Stimulated activated CD4-positive, alpha-beta T cell treated with anti-CD3 and anti-CD28 coated beads, Interleukin-12 subunit alpha, Interleukin-12 subunit beta, amount 100 ng/mL, for 4 hours (primary cell): ENCODE results near the gene RHBDD1.
A peak's percentile ranks its signal among the peaks of the same experiment; 100 is the strongest.

Source experiments
- DNase-seq: peaks from one replicate; pipeline ENCODE4 v3.0.0-alpha.2; 2020

RHBDD1 gene

GRCh38 chr2:226994775-226995174 is 158.9 kb downstream of the RHBDD1 start:
- DNase-seq: no peak

DNA sequence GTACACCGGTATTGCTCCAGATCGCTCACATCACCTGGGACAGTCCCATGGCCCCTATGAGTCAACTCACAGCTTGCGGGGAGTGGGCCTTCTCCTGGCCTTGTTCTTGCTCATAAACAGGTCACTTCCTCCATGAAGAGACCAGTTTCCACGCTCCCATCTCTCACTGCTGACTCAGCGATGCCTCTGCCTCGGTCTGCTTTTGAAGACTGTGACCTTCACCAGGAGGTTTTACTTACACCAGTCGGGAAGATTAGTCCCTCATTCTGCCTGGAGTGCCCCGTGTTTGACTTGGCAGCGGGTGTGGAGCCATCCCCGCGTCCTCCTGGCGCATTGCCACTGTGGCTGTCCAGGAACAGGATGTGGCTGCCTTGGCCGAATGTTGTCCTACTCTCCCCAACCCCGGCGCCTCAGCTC is 159.8 kb downstream of the RHBDD1 start:
- DNase-seq: peak; percentile 10

DNA sequence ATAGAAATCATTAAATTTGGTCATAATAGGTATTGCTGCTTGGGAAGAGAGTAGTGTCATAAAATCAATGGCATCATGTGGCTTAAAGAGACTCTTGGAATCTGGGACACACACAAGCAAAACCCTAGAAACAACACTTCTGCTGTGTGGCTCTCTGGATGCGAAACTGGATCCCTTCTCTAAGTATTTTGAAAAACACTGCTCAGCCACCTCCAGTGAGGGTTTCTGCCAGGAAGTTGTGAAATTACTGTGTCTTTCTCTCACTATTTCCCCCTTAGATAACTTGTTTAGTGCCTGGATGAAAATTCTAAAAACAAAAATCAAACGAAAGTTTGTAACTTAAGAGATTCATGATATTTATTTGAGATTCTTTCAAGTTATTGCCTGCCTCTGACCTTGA is 163.8 kb downstream of the RHBDD1 start:
- no peak for DNase-seq

- no peak for DNase-seq
These were observed 164.3 kb downstream of the RHBDD1 start for GRCh38 chr2:227000123-227000522.

DNA sequence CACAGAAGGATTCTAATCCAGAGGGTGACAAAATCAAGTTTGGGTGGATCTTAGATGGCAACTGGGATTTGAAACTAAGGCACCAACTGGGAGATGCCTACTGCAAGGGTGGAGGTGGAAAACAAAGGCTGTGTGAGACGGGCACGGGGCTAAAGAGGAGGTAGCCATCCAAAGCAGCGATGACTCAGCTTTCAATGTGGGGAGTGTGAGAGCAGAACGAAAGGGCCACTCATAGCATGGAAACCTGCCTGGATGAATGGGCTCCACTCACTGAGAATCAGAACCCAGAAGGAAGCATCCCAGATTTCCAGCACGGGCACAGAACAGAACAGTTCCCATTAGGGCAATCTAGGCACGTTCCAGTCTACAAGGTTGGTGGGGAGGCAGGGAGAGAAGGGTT is 168.6 kb downstream of the RHBDD1 start:
- no peak for DNase-seq

DNA sequence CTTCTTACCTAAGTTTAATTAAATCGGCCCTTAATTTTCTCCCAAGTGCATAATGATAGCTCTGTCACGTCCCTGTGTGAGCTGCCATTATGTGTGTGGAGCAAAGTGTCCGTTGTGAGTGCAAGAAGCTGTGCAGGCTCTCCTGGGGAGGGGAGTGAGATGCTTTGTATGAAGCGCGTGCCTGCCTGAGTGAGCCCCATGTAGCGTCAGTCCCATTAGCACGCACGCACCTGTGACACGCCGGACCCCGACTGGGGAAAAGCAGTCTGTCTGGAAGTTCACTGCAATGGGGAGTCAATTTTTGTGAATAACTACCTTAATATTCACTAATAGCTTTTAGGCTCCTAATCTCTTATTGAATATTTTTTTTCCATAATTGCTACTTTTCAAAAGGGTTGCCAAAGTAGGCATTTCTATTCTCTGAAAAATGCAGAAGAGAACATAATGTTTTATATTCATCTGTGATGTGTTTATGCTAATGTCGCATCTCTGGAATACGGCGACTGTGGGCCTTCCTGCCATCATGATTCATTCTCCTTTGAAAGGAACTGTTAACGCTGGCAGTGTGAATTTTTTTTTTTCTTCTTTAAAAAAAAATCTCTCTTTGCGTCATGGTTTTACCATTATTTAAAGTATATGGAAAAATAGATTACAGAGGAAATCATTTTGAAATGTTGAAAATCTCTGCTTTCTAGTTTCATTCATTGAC is 170.5 kb downstream of the RHBDD1 start:
- no peak for DNase-seq

- no peak for DNase-seq
These were observed 171.3 kb downstream of the RHBDD1 start for GRCh38 chr2:227007148-227007547.

GRCh38 chr2:227007940-227008339 is 172.1 kb downstream of the RHBDD1 start:
- DNase-seq: no peak

DNA sequence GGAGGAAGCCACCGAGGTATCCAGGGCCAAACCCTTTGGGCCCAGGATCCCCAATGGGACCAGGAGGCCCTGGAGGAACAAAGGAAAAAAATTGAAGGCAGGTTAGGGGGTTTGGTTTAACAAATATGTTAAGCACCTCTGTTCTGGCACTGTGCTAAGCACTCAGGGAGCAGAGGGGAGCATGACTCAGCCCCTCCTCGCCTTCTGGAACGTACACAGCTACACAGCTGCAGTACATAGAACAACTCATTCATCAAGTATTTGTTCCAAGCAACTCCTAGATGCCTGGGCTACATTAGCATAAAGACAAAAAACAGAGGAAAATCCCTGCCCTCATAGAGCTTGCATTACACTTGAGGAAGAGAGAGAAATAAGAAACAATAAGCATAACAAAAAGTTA is 174.6 kb downstream of the RHBDD1 start:
- no peak for DNase-seq

DNA sequence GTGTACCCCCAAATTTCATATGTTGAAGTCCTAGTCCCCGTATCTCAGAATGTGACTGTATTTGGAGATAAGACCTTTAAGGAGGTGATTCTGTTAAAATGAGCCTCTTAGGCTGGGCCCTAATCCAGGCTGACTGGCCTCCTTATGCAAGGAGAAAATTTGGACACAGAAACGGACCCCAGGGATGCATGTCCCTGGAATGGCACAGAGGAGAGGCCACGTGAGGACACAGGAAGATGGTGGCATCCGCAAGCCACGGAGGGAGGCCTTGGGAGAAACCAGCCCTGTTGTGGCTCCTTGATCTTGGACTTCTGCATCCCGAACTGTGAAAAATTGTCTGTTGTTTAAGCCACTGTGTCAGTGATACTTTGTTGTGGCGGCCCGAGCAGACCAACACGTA is 177.5 kb downstream of the RHBDD1 start:
- DNase-seq: no peak

- no peak for DNase-seq
These were observed 178.0 kb downstream of the RHBDD1 start for GRCh38 chr2:227013881-227014280.

GRCh38 chr2:227016894-227017293 is 181.0 kb downstream of the RHBDD1 start:
- no peak for DNase-seq

DNA sequence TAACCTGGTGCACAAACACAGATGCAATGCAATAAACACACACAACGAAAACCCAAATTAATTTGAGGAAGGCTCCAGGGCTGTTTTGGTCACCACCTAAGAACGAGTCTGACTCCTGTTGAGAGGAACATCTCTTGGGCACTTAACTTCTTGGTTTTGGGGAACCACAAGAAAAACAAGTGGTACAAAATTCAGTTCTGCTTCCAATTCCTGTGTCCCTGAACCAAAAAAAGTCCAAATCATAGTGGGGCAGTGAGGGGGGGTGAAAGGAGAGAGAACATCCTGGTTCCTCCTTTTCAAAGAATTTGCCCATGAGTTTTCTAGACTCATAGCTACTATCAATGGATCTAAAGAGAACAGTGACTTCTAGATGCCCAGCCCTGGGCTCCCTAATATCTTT is 184.6 kb downstream of the RHBDD1 start:
- DNase-seq: no peak

- no peak for DNase-seq
These were observed 186.8 kb downstream of the RHBDD1 start for GRCh38 chr2:227022608-227023007.

GRCh38 chr2:227025510-227025909 is 189.7 kb downstream of the RHBDD1 start:
- no peak for DNase-seq

- no peak for DNase-seq
These were observed 193.7 kb downstream of the RHBDD1 start for GRCh38 chr2:227029426-227030105.

DNA sequence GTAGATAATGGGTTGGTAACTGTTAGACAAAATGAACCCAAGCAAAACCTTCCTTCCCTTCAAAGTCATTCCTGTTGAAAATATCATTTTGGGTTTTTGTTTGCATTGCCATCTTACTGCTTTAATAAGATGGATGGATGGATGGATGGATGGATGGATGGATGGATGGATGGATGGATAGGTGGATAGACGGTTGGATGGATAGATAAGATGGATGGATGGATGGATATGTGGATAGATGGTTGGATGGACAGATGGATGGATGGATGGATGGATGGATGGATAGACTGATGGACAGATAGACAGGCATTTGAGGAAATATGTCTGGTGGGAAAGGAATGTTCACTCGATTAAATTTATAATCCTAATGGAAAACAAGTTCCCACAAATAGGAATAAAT is 194.9 kb downstream of the RHBDD1 start:
- no peak for DNase-seq

DNA sequence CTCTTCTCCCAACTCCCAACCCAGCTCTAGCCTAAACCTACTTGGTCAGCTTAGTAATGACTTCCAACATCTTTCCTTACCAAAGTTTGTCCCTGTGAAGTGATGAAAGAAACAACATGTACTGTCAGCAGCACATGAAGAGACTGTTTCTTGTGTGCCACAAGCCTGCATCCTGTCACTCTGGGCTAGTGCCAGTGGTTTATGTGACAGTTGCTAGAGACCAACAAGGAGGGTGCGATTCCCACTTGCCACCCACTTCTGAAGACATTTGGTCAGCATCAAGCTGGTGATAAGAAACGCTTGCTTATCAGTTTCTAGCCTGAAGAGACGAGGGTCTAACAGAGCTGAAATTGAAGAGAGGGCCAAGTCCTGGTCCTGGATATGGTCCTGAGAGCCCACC is 195.5 kb downstream of the RHBDD1 start:
- no peak for DNase-seq

- peak; percentile 10 for DNase-seq
These were observed 197.8 kb downstream of the RHBDD1 start for GRCh38 chr2:227033471-227034148.

GRCh38 chr2:227035711-227036367 is 200.0 kb downstream of the RHBDD1 start:
- no peak for DNase-seq

GRCh38 chr2:227036527-227036926 is 200.7 kb downstream of the RHBDD1 start:
- DNase-seq: no peak

- DNase-seq: no peak
These were observed 202.8 kb downstream of the RHBDD1 start for GRCh38 chr2:227038550-227039189.

GRCh38 chr2:227043981-227044380 is 208.1 kb downstream of the RHBDD1 start:
- DNase-seq: no peak
